GM19351 (cell line): Measurements from ENCODE around the gene SNX32.

Experiments
- ATAC-seq: cut with Tn5 transposase; IDR thresholded peaks from one replicate; pipeline ENCODE4 v1.9.1; 2021; ENCODE audit warnings: mild to moderate bottlenecking, moderate library complexity; ENCODE audit not compliant: unreplicated experiment

The SNX32 gene

DNA sequence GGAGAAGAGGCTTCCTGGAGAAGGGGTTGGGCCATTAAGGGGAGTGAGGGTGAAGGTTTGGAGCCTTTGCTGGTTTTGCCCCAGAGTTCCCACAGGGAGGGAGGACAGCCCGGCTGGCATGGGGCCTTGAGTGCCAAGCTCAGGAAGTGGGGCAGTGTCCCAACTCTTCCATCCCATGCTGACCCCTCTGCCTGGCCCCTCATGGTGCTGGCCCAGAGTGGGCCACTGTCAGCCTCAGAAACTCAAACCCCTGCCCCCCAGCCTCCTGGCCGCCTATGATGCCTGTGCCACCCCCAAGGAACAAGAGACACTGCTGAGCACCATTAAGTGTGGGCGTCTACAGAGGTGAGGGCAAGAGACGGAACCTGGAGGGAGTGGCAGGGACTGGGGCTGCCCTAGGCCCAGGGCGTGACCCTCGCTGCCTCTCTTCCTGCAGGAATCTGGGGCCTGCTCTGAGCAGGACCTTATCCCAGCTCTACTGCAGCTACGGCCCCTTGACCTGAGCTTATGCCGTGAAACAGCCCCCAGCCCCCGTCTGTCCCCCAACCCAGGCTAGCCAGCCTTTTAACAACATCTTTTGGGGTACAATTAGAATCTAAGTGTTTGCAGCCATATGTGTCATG is 31.9 kb downstream of the SNX32 start:
- ATAC-seq = no peak

DNA sequence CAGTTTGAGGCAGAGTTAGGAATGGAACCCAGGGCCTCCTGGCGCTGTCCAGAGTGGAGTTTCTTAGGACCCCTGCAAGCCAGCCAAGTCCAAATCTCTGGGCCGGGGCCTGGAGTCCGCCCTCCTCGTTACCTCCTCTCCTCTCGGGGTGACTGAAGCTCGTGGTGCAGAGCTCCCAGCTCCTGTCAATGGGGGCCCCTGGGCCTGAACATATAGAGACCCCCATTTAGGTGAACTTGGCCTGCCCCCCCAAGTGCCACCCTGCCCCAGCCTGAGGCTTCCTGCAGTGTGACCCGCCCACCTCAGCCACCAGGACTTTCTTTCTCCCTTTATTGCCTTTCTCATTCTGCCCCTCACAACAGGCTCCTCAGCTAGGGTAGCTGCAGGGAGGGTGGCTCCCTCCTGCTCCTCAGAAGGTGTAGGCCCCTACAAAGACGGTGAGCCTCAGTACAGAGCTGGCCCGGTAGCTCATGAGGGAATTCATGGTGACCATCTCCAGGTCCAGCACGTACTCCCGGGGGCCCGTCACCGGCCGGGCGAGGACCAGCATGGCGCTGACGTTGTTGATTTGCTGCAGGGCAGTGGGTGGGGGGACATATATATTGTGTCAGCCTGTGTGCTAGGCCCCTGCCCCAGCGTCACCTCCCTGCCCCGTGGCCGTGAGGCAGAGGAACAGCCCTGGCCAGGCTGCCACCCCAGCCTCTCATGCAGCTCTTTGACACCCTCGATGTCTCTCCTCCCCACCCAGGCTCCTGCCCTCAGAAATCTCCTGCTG is 32.9 kb downstream of the SNX32 start:
- ATAC-seq = no peak

DNA sequence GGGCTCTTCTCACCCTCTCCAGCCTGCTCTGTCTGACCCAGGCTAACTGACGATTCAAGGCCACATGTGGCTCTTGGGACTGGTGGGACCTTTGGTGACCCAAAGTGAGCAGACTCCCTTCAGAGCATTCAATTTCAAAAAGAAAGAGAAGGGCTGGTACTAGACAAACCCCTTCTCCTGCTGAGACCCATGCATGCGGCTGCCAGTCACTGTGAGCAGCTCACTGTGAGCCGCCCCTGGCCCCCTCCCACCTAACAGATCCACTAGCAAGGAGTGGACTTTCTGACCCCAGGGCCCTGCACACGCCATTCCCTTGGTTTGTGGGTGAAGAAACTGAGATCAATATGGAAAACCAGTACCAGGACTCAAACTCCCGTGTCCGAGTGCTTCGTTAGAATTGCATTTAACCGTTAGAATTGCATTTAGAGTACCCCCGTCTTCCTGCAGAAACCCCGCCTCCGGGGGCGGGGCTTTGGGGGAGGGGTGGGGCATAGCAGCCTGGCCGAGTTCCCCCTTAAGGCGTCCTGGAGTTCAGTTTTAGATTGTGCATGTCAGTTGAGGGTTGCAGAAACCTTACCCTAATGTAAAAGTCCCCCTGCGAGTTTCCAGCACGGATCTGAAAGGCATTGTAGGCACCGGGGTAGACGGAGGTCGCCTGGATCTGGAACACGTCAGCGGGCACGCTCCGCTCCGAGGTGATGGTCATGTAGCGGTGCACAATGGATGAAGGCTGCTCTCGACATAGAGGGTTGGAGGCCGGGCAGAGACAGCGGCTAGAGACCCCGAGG is 33.7 kb downstream of the SNX32 start:
- ATAC-seq = no peak

DNA sequence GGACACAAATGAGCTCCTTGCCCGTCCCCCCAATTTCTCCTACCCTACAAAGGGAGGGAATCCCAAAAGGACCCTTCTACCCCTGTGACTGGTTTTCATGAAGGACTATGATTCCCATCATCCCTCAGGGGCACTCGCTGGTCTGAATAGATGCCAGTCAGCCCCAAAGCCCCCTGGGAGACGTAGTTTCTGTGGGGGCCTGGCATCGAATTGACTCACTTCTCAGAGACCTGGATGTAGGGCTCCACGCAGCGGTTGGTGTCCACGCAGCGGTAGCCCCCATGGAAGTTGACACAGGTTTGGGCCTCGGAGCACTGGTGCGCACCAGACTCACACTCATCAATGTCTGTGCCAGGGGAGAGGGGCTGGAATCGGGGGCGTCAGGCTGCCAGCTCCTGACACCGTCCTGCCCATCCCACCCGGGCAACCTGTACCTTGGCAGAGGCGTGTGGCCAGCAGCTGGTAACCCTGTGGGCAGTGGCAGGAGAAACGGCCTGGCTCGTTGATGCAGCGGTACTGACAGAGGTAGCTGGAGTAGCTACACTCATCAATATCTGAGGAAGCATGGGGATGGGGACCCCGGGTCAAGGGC is 34.4 kb downstream of the SNX32 start:
- no peak for ATAC-seq

DNA sequence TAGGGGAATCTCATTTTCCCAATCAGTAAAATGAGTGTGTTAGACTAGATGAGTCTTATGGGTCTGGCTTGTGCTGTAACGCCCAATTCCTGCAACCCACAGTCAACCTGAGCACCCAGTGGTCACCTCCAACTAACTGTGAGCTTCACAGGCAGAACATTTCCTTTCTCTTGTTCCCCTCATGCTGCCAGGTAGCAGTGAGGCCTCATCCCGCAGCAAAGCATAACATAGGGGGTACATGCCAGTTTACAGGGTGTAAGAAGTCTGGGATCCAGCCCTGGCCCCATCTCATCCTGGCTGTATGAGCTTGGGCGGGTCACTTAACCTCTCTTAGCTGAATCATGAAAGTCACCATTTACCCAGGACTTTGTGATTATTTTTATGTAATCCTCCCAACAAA is 35.1 kb downstream of the SNX32 start:
- no peak for ATAC-seq

DNA sequence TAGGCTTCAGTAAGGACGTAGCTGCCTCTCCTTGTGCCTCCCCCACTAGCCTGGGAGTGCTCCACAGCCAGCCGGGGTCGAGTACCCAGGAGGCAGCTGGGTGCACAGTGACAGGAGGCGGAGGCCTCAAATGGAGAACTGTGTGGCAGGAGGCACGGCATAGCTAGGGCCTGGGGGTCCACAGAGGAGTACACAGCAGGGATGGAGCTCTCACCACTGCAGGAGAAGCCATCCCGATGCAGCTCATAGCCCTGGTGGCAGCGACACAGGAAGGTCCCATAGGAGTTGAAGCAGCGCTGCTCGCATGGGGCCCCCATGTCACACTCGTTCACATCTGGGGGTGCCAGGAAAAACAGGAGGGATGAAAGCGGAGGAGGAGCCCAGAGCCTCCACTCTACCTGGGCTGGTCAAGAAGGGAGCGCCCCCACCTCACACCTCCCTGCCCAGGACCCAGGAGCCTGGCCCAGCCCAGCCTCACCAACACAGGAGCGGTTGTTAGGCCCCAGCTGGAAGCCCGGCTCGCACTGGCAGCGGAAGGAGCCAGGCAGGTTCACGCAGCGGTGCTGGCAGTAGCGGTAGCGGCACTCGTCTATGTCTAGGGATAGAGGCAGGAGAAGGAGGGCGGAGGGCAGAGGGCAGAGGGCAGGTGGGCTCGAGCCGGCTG is 36.0 kb downstream of the SNX32 start:
- ATAC-seq = no peak

DNA sequence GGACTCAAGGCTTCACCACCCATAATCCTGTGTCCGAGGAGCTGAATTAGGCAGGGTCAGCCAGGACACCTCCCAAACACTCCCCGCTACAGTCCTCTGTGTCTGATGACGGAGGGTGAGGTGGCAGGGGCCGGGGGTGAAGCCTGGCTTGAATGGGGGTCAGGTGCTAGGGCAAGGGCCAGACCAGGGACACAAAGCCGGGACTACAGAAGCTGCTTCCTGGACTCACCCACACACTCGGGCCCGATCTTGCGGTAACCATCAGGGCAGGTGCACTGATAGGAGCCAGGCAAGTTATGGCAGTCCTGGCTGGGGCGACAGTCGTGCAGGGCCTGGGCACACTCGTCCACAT is 36.5 kb downstream of the SNX32 start:
- ATAC-seq = no peak

DNA sequence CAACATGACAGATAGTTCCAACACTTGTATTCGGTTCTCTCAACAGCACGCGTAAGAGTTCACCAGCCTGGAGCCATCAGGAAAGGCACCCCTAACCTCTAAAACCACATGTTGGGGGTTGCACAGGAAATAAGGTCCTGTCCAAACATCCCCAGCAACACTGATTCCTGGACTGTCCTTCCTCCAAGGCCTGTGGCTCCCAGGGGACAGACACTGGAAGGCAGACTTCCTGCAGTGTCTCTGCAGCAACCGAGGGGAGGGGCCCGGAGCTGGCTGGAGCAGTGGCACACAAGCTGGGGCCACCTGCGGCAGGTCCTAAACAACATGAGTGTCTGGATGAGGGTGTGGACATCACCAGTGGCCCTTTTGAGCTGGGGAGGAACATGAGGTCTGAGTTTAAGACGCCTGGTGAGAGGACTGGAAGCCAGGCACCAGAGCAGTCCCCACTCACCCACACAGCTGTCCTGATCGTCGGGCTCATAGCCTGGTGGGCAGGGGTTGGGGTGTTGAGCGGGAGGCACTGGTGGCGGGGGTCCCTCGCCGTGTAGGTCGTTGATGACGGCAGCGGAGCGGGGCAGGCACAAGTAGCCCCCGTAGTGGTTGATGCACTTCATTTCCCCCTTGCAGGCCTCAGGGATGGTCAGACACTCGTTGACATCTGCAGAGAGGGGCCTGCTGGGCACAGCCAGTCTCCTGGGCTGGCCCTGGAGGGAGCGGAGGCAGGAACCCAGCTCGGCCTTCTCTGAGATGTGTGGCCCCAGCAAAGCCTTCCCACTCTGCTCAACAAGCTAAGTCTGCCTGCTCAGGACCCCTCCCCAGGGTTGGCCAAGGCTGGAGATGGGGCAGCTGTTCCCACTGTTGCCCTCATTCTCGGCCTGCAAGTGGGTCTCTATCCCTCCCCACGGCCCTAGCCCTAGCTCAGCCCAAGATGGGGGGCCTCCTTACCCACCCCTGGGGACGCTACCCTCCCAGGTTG is 37.2 kb downstream of the SNX32 start:
- no peak for ATAC-seq

DNA sequence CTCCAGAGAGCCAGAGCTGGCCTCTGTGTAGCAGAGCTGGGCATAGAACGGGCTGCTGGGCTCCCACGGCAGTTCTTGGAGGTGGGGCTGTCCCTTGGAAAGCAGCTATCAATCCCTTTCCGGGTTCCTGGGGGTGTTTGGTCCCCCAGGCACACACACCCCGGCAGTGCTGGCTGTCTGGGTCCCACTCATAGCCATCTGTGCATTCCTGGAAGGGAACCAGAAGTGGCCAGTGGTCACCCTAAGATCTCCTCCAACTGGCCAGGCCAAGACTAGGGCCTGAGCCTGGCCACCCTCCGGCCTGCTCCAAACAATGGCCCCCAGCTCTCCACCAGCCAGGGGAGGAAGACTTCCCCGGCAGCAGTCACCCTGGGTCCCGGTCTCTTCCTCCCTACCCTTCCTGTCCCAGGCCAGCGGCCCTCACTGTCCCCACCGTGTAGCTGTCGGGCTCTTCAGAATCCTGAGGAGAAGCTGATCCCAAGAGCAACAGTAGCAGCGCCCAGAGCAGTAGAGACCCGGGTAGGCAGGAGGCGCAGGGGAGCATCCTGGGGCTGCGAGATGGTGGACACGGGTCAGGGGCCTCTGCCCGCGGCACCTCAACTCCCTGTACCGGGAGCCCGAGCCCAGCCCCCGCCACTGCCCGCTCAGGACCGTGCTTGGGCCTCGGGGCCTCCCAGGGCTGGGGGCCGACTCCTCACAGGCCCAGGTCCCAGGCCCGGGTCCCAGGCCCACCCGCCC is 38.2 kb downstream of the SNX32 start:
- no peak for ATAC-seq

DNA sequence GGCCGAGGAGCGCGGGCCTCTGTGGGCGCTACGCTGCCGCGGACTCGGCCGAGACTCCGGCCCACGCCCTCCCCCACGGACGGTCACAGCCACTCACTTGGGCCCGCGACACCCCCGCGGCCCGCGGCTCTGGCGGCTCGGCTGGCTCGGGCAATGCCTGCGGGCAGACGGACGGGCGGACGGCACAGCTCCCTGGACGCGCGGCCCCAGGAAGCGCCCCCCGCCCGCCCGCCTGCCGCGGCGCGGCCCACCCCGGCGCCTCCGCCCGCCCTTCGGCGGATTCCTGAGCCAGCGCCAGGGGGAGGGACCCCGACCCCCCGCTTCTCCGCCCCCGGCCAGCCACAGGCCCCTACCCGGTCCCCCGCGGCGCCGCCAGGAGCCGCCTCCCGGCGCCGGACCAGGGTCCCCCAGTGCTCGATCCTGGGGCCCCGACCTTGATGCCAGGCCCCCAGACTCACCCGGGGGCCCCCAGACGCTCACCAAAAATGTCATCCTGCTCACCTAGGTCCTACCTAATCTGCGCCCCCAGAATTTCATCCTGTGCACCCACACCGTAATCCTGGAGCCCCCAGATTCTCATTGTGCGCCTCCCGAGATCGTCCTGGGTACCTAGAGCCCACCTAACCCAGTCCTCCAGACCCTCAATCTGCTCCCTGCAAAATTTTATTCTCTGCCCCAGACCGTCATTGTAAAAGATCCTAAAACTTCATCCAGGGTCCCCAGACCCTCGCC is 39.0 kb downstream of the SNX32 start, which contains the start of gene EFEMP2:
EFEMP2 (minus strand) TSS at position 215 of the 732 bp plus-strand sequence. CDS start 446 bp downstream, outside the sequence.
- ATAC-seq = no peak

DNA sequence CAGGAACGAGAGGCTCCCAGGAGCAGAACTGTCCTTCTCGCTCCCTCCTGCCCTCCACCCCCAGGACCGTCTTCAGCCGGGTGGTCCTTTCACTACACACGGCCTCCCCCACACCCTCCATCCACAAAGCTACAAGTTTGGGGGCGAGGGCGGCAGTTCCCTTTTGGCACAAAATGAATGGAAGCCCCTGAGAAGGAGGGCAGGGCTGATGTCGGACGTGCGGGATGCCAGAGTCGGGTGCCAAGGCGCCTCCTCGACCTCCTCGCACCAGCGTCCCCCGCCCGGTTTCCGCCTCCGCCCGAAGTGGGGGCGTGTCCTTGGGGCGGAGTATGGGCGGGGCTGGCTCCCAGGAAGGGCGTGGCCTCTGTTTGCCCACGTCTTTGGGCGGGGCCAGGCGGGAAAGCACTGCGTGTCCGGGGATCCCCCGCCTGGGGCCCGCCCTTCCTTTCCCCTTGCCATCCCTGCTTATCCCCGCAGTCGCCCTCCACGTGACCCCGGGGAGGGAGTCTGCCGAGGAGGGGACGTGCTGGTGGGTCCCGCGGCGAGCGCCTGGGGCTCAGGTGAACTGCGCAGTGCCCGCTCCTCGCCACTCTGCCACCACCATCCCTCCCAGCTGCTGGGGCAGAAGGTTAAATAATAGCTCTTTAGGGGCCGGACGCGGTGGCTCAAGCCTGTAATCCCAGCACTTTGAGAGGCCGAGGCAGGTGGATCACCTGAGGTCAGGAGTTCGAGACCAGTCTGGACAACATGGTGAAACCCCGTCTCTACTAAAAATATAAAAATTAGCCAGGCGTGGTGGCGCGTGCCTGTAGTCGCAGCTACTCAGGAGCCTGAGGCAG is 39.8 kb downstream of the SNX32 start:
- peak; percentile 81 for ATAC-seq

DNA sequence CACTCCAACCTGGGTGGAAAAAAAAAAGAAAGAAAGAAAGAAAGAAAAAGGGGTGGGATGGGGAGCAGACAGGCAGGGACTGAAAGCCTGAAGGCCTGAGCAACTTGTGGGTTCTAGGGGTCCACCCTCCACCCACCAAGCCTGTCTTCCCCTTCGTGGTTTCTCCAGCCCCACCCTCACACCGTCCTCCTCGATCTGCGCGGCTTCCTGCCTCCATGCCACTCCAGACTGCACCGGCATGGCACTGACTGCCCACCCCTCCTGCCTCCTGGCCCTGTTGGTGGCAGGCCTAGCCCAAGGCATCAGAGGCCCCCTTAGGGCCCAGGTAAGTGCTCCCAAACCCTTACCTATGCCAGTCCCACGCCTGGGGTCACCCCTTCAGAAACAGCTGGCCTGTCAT is 45.9 kb downstream of the SNX32 start, which contains the start of gene CTSW:
CTSW (plus strand) TSS at position 221 of the 400 bp plus-strand sequence; CDS start at position 239, 18 bp downstream.
- ATAC-seq = no peak

DNA sequence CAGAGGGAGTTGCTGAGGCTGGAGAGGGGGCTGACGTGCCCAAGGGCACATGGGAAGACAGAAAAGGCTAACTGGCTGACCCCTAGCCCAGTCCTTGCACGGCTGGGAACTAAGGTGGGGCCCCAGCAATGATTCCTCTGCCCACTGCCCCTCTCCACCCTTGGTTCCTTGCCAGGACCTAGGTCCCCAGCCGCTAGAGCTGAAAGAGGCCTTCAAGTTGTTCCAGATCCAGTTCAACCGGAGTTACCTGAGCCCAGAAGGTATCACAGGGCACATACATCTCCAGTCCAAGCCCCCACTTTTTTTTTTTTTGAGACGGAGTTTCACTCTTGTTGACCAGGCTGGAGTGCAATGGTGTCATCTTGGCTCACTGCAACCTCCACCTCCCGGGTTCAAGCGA is 46.3 kb downstream of the SNX32 start:
- no peak for ATAC-seq

DNA sequence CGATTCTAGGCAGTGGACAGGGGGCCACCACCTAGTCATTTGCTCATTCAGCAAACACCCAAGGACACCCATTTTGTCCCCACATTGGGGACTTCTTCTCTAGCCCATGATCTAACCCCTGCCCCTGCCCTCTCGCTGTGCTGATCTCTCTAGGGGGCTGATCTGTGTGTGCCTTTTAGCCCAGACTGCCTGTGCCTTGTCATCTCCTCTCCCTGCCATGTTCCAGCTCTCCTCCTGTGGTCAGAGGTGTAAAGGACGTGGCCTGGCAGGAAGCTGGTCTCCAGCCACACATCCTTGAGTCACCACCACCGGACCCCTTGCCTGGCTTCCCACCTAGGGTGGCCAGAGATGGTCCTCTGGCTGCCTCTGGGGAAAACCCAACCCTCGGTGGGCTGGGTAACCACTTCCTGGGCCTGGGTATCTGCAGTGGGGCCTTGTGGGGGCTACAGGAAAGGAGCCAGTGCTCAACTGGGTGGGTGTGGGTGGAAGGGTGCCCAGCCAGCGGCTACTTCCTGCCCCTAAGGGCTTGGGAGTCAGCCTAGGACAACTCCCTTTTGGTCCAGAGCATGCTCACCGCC is 47.2 kb downstream of the SNX32 start:
- no peak for ATAC-seq

DNA sequence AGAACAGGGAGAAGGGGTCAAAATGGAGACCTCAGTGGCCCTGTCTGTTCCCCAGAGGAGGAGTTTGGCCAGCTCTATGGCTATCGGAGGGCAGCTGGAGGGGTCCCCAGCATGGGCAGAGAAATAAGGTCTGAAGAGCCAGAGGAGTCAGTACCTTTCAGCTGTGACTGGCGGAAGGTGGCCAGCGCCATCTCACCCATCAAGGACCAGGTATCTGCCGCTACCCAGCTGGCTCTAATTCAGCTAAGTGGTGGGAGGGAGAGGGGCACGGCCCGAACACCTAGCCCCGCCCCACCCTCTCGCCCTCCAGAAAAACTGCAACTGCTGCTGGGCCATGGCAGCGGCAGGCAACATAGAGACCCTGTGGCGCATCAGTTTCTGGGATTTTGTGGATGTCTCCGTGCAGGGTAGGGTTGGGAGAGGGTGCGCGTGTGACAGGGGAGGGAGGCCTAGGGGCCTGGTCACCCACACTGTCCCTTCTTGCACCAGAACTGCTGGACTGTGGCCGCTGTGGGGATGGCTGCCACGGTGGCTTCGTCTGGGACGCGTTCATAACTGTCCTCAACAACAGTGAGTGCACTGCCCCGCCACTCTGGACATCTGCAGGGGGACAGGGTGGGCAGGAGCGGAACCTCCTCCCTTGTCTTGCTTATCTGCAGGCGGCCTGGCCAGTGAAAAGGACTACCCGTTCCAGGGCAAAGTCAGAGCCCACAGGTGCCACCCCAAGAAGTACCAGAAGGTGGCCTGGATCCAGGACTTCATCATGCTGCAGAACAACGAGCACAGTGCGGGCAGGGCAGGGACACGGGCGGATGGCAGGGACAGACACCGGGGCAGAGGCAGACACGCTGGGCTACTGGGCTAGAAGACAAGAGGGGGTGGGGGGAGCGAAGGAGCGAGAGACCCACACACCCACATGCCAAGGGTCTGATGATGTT is 48.6 kb downstream of the SNX32 start:
- no peak for ATAC-seq
